GM21447 (cell line): ENCODE measurements around the gene KLLN.
"Not testable (repeated sequence)": the region's sequence is repeated elsewhere in the genome, so short reads cannot be mapped to it uniquely, and the experiment has no call there.

Source experiments
- ATAC-seq: cut with Tn5 transposase; IDR thresholded peaks from one replicate; pipeline ENCODE4 v1.9.1; 2021; ENCODE audit not compliant: unreplicated experiment

KLLN gene

GRCh38 chr10:87842776-87843497 lies 20.4 kb downstream of the KLLN start:
- ATAC-seq, result no peak

GRCh38 chr10:87842220-87842641 lies 21.1 kb downstream of the KLLN start:
- no peak for ATAC-seq

DNA sequence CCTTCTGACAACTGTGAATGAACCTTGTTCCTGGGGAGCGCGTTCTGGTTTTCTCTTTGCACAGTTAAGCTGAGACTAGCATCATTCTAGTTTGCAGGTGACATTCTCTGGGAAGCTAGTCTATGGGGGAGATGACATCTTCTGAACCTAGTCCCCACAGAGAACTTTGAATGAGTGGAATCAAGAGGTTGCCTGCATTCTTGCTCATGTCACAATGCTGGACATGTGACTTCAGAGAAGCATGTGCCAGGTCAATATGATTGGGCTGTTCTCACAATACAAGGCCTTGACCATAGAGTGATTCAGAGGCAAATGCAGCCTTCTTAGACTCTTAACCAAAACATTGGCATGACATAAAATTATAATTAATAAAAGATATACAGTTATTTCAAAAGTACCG lies 22.1 kb downstream of the KLLN start:
- no peak for ATAC-seq

DNA sequence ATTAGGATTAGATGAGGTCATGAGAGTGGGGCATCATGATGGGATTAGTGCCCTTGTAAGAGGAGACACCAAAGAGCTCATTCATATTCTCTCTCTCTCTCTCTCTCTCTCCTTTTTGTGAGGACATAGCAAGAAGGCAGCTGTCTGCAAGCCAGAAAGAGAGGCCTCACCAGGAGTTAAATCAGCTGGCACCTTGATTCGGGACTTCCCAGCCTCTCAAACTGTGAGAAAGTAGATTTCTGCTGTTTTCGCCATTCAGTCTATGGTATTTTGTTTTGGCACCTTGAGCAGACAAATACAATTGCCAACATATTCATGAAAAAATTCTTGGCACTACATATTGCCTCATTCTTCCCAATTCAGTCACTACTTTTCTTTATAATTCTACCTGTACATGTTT lies 24.7 kb downstream of the KLLN start:
- no peak for ATAC-seq

DNA sequence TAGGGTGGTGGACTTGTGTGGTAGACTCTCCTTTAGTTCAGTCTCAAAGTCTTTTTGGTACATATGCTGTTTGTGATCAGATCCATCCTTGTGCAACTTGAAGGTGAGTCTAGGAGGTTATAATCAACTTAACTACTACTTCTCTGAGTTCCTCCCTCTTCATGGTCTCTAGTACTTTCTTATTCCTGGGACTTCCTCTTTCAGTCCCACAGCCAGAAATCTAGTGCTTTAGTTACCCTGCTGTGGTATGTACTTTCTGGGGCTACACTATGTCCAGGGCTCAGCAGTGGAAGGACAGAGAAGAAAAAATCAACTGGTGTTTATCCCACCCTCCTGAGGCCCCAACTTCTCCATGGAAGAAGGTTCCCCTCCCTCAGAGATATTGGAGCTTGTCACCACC lies 25.9 kb downstream of the KLLN start:
- ATAC-seq, result no peak

DNA sequence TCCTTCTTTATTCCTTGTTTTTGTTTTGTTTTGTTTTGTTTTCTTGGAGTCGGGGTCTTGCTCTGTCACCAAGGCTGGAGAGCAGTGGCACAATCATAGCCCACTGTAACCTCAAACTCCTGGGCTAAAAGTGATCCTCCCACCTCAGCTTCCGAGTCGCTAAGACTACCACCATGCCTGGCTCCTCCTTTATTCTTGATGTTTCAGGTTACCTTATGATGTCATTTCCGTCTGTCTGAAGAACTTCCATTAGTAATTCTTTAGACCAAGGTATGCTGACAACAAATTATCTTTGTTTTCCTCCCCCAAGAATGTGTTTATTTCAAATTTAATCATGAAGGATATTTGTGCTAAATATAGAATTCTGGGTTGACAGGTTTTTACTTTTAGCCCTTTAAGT lies 27.2 kb downstream of the KLLN start:
- ATAC-seq, result no peak

DNA sequence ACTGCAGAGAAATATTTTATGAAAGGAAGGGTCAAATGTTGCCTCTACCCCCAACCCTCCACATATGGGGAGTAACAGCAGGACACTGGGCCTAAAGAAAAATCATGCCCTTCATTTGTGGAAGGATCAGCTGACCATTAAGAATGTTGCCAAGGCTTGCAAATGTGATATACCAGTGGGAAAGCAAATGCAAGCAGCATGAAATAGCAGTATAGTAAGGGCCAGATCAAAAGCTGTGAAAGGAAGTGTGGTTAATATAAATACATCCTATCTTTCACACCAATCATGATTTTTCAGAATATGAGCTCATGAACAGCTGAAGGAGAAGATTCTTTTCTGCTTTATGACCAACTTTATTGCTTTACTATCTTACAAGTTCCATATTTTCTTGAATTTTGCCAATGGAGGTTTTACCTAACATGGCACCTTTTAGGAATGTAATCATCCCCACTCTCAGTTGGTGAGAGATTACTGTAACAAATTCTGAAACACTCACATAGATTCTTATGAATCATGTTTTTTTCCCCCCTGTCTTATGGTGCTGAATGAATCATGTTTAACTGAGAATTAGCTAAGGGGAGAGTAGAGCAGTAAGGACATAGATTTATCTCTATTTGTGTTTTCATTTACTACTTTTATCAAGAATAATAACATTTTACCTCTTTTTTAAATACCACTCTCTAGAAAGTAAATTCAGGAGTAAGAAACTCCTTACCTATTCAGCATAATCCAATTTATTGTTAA lies 33.2 kb downstream of the KLLN start:
- ATAC-seq, result no peak

- not testable (repeated sequence) for ATAC-seq
Observed at GRCh38 chr10:87829051-87829450, 34.3 kb downstream of the KLLN start.

DNA sequence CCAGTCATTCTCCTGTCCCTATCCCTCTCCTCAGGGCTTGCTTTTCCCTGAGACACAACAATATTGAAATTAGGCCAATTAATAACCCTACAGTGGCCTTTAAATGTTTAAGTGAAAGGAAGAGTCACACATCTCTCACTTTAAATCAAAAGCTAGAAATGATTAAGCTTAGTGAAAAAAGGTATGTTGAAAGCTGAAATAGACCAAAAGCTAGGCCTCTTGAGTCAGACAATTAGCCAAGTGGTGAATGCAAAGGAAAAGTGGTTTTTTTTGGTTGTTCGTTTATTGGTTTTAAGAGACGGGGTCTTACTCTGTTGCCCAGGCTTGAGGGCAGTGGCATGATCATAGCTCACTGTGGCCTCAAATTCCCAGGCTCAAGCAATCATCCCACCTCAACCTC lies 35.7 kb downstream of the KLLN start:
- ATAC-seq, result no peak

- ATAC-seq, result no peak
Observed at GRCh38 chr10:87826653-87827052, 36.7 kb downstream of the KLLN start.

DNA sequence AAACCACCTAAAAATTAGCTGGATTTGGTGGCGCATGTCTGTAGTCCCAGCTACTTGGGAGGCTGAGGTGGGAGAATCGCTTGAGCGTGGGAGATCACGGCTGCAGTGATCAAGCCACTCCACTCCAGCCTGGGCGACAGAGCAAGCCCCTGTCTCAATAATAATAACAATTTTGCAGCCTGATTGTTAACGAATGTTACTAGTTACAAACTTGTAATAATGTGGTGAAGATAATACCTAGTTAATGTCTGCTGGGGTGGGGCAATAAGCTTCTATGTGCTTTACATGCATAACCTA lies 44.1 kb downstream of the KLLN start:
- no peak for ATAC-seq

- peak; percentile 59 for ATAC-seq
Observed at GRCh38 chr10:87818505-87819288, 44.6 kb downstream of the KLLN start.

GRCh38 chr10:87817609-87818504 lies 45.5 kb downstream of the KLLN start, which contains the start of gene ATAD1:
ATAD1 (minus strand) TSS chr10:87818226; CDS start chr10:87814599, 3,627 bp downstream.
- ATAC-seq, result peak; percentile 62

DNA sequence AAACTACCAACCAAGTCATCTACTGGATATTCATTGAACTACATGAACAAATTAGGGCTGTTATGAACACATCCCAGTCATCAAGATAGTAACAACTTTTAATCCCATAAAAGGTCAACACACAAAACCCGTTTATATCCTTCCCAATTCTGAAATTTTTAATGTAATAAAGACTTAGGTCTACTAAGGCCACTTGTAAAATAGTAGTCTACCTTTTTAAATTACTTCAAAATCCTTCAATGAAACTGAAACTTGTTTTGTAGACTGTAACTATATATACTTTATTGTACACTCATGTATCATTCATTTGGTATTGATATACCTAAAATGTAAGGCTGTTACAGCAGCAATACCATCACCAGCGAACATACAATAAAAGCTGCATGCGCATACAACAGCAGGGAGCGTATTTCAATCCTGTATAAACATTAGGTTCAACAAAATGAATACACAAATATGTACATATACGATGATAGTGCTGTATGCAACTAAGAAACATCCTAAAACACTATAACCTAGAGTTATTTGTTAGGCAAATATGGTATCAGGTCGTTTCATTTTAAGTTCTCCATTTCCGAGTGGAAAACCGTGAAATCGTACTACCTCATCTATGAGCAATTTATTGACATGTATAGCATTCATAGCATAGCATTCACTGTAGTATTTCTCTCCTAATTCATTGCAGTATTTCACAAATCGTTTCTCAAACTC lies 46.3 kb downstream of the KLLN start:
- peak; percentile 4 for ATAC-seq

GRCh38 chr10:87816163-87816897 lies 47.0 kb downstream of the KLLN start:
- no peak for ATAC-seq
